ENCODE data around the gene CEACAM16.

CEACAM16 gene

DNA sequence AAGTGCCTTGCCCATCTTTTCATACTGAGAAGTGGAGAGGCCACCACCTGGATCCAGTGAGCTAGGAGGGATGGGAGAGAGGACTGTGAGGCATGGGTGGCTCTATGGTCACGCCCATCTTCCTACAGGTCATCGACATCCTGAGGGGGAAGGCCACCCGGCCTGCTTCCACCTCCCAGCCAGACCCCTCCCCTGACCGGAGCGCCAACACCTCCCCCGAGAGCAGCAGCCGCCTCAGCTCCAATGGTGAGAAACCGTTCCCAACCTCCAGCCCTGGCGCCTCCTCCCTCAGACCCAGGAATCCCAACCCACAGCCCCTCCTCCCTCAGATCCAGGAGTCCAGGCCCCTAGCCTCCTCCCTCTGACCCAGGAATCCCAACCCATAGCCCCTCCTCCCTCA lies 59.6 kb downstream of the CEACAM16 start:
- DNase-seq (ENCODE audit: extremely low read depth in 1 of 2, low read depth in 1 of 2): no peak

DNA sequence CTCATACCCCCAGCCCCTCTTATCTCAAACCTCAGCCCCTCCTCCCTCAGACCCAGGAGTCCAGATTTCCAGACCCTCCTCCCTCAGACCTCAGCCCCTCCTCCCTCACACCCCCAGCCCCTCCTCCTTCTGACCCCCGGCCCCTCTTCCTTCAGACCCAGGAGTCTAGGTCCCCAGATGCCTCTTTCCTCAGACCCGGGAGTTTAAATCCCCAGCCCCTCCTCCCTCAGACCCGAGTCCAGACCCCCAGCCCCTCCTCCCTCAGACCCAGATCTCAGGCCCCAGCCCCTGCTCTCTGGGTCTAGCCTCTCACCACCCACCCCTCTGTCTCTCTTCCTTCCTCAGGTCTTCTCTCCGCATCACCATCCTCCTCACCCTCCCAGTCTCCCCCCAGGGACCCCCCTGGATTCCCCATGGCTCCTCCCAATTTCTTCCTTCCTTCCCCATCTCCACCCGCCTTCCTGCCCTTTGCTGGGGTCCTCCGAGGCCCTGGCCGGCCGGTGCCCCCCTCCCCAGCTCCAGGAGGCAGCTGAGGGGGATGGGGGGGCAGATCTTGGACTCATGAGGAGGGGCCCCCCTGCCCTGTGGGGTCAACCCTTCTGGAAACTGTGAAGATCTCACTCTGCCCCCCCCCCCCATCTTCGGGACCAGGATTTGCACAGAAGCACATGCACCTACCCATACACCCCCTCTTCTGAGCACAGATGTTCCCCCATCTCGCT lies 60.3 kb downstream of the CEACAM16 start:
- no peak for DNase-seq (ENCODE audit: extremely low read depth in 1 of 2, low read depth in 1 of 2)

All from stimulated activated CD8-positive, alpha-beta memory T cell treated with anti-CD3 and anti-CD28 coated beads, Interleukin-7, amount 100 ng/mL, for 48 hours (primary cell).